RPMI7951 (cell line): ENCODE results near the gene PLEKHH3. TPM values are rescaled to one million over a fixed set of nuclear protein-coding genes. Genes with fewer than 3 reads are reported as not detected.
"Not testable (repeated sequence)": the region's sequence is repeated elsewhere in the genome, so short reads cannot be mapped to it uniquely, and the experiment has no call there.

Experiments used
- DNase-seq: peaks from one replicate; pipeline ENCODE4 v3.0.0-alpha.2; 2012; ENCODE audit warnings: low read depth
- total RNA-seq: library from RNA; depleted of rRNA; stranded (reverse); fragments of >200 nt; shearing (Covaris generic); gene quantifications from 2 replicates; pipeline ENCODE4 v1.2.3, GENCODE V29; 2014

Gene PLEKHH3
- total RNA-seq, 1 experiment from 2014 or later = 12.5 TPM

GRCh38 chr17:42673266-42673884 lies 3.4 kb downstream of the PLEKHH3 start:
- no peak for DNase-seq

- DNase-seq = no peak
These were observed 4.8 kb downstream of the PLEKHH3 start for GRCh38 chr17:42672038-42672437.

- no peak for DNase-seq
These were observed 5.8 kb downstream of the PLEKHH3 start for GRCh38 chr17:42670789-42671657.

GRCh38 chr17:42669977-42670788 lies 6.6 kb downstream of the PLEKHH3 start:
- no peak for DNase-seq

GRCh38 chr17:42669705-42669976 lies 7.2 kb downstream of the PLEKHH3 start:
- DNase-seq = no peak

GRCh38 chr17:42667088-42667951 lies 9.5 kb downstream of the PLEKHH3 start:
- peak; percentile 98 for DNase-seq

GRCh38 chr17:42666126-42666525 lies 10.7 kb downstream of the PLEKHH3 start:
- DNase-seq = not testable (repeated sequence)

GRCh38 chr17:42665581-42666001 lies 11.2 kb downstream of the PLEKHH3 start:
- DNase-seq = no peak

GRCh38 chr17:42660692-42661345 lies 16.0 kb downstream of the PLEKHH3 start:
- peak; percentile 82 for DNase-seq

GRCh38 chr17:42659932-42660274 lies 16.9 kb downstream of the PLEKHH3 start:
- not testable (repeated sequence) for DNase-seq

GRCh38 chr17:42659079-42659931 lies 17.5 kb downstream of the PLEKHH3 start, which contains the start of gene TUBG2:
TSS of gene TUBG2 (plus strand) at chr17:42659284. CDS start at chr17:42659504, 220 bp downstream.
- peak; percentile 85 for DNase-seq

- DNase-seq = no peak
These were observed 18.8 kb downstream of the PLEKHH3 start for GRCh38 chr17:42657824-42658588.

GRCh38 chr17:42655528-42655927 lies 21.3 kb downstream of the PLEKHH3 start:
- DNase-seq = peak; percentile 84

GRCh38 chr17:42653179-42654124 lies 23.3 kb downstream of the PLEKHH3 start:
- DNase-seq = peak; percentile 92

- no peak for DNase-seq
These were observed 25.4 kb downstream of the PLEKHH3 start for GRCh38 chr17:42651392-42651791.

- peak; percentile 30 for DNase-seq
These were observed 29.0 kb downstream of the PLEKHH3 start for GRCh38 chr17:42647778-42648177.

GRCh38 chr17:42642336-42642735 lies 34.5 kb downstream of the PLEKHH3 start:
- no peak for DNase-seq

- DNase-seq = no peak
These were observed 36.7 kb downstream of the PLEKHH3 start for GRCh38 chr17:42640121-42640520.
